Pons (tissue), 1 donor: ENCODE measurements around the gene HSPA1B.
"Not testable (repeated sequence)": the region's sequence is repeated elsewhere in the genome, so short reads cannot be mapped to it uniquely, and the experiment has no call there.

Experiments
- DNase-seq: peaks from one replicate; pipeline ENCODE4 v3.0.0-alpha.2; 2016; ENCODE audit warnings: low spot score

The HSPA1B gene

GRCh38 chr6:31826793-31827285 is 699 bp upstream of the HSPA1B start:
- no peak for DNase-seq

GRCh38 chr6:31829633-31830283 is 2.2 kb downstream of the HSPA1B start:
- DNase-seq, result peak; percentile 89

GRCh38 chr6:31830886-31831335 is 3.4 kb downstream of the HSPA1B start:
- peak; percentile 84 for DNase-seq

- DNase-seq, result peak; percentile 64
These were observed 4.0 kb downstream of the HSPA1B start for GRCh38 chr6:31831350-31832215.

- DNase-seq, result peak; percentile 91
These were observed 7.1 kb downstream of the HSPA1B start for GRCh38 chr6:31834367-31835250.

- no peak for DNase-seq
These were observed 8.5 kb downstream of the HSPA1B start for GRCh38 chr6:31836047-31836473.

- DNase-seq, result no peak
These were observed 9.2 kb downstream of the HSPA1B start for GRCh38 chr6:31836474-31837368.

- no peak for DNase-seq
These were observed 10.0 kb downstream of the HSPA1B start for GRCh38 chr6:31837369-31838113.

- DNase-seq, result not testable (repeated sequence)
These were observed 10.6 kb downstream of the HSPA1B start for GRCh38 chr6:31838114-31838553.

- DNase-seq, result no peak
These were observed 11.4 kb downstream of the HSPA1B start for GRCh38 chr6:31838968-31839367.

GRCh38 chr6:31839779-31840126 is 12.2 kb downstream of the HSPA1B start:
- DNase-seq, result not testable (repeated sequence)

GRCh38 chr6:31842053-31842452 is 14.5 kb downstream of the HSPA1B start:
- no peak for DNase-seq

- DNase-seq, result no peak
These were observed 17.0 kb downstream of the HSPA1B start for GRCh38 chr6:31844507-31844906.

GRCh38 chr6:31847276-31847978 is 19.9 kb downstream of the HSPA1B start:
- no peak for DNase-seq

GRCh38 chr6:31850765-31851484 is 23.4 kb downstream of the HSPA1B start:
- no peak for DNase-seq

- no peak for DNase-seq
These were observed 23.9 kb downstream of the HSPA1B start for GRCh38 chr6:31851485-31851832.

- not testable (repeated sequence) for DNase-seq
These were observed 24.6 kb downstream of the HSPA1B start for GRCh38 chr6:31851980-31852718.

GRCh38 chr6:31857774-31858173 is 30.2 kb downstream of the HSPA1B start:
- not testable (repeated sequence) for DNase-seq
